Prostate gland (tissue), 2 donors: ENCODE measurements around the gene IQGAP3. TPM values are rescaled to one million over a fixed set of nuclear protein-coding genes. Genes with fewer than 3 reads are reported as not detected.
"Not testable (repeated sequence)": the region's sequence is repeated elsewhere in the genome, so short reads cannot be mapped to it uniquely, and the experiment has no call there.

Experiments used
- DNase-seq: peaks from one replicate; pipeline ENCODE4 v3.0.0-alpha.2; 2019; ENCODE audit warnings: low spot score
- H3K27ac ChIP-seq, 2 donors: fragments of 200-600 bp; sonication (generic); 2 replicates each; pipeline ENCODE4 v1.5.1; 2017 to 2019
- H3K27me3 ChIP-seq: fragments of 200-600 bp; sonication (generic); replicated peaks from 2 replicates; pipeline ENCODE4 v1.5.1; 2019; ENCODE audit not compliant: insufficient read depth
- H3K36me3 ChIP-seq, 2 donors: fragments of 200-600 bp; sonication (generic); 1 replicate in 1 of 2; 2 replicates in 1 of 2; pipeline versions ENCODE4 v1.5.1 to v1.8.1; 2017 to 2019
- H3K4me1 ChIP-seq: fragments of 200-600 bp; sonication (generic); replicated peaks from 2 replicates; pipeline ENCODE4 v1.5.1; 2019
- H3K4me3 ChIP-seq, 2 donors: fragments of 200-600 bp; sonication (generic); 2 replicates each; pipeline ENCODE4 v1.5.1; 2017 to 2019
- H3K9me3 ChIP-seq: fragments of 200-600 bp; sonication (generic); 2 replicates; pipeline ENCODE4 v1.5.1; 2017
- CTCF ChIP-seq, 4 experiments: fragments of 200-600 bp in 2 of 4; fragments of 450-650 bp in 2 of 4; sonication (generic) in 2 of 4; IDR thresholded peaks; 1 replicate in 3 of 4; 2 replicates in 1 of 4; pipeline ENCODE4 v1.5.1; 2016 to 2019; ENCODE audit warnings: antibody characterized with exemption in 4 of 4, mild to moderate bottlenecking in 2 of 4, moderate library complexity in 2 of 4
- POLR2A ChIP-seq: fragments of 450-650 bp; IDR thresholded peaks from one replicate; pipeline ENCODE4 v1.6.1; 2016; ENCODE audit warnings: antibody characterized with exemption, mild to moderate bottlenecking
- POLR2AphosphoS5 ChIP-seq: sonication (generic); formaldehyde crosslinking; IDR thresholded peaks from one replicate; pipeline ENCODE4 v1.6.1; 2017; ENCODE audit warnings: antibody characterized with exemption
- WGBS: methylation state at CpG from one replicate; pipeline ENCODE4 v1.1.5; 2018; 5-methylcytosine and 5-hydroxymethylcytosine counted together
- intact Hi-C: fragments of 100-400 bp; cut with DNase I; formaldehyde crosslinking; loops from one replicate; pipeline ENCODE4 v1.14.2; 2022
- total RNA-seq, 2 donors: library from RNA; depleted of rRNA; stranded (reverse); fragments of >200 nt; gene quantifications; one replicate each; pipeline ENCODE4 v1.1.0, GENCODE V29; 2016

The IQGAP3 gene
- total RNA-seq, 2 donors from 2014 or later = 1.5 to 3.0 TPM

- Histone ChIP-seq H3K27me3 (no peaks in the 10 kb centered on the region), H3K4me3 (peak overlapping the region; percentile 74 to 80), H3K4me1 (peaks cover 2% of the 10 kb centered on the region), H3K36me3 (no peaks in the 10 kb centered on the region), H3K9me3 (no peaks in the 10 kb centered on the region), H3K27ac (peak overlapping the region; percentile 79 to 86)
- TF ChIP-seq POLR2AphosphoS5 (no peak), POLR2A (no peak), CTCF (IDR thresholded peaks at IDR 0.05) (no peak)
- WGBS = 14% methylated on average over 6 of the region's 6 CpGs
- intact Hi-C loops = no loop called here
- DNase-seq = no peak
These were observed 18.7 kb upstream of the IQGAP3 start for GRCh38 chr1:156591181-156591431.

GRCh38 chr1:156590326-156591180, 18.2 kb upstream of the IQGAP3 start:
- Histone ChIP-seq H3K9me3 (no peaks in the 10 kb centered on the region), H3K4me3 (peak overlapping the region in 1 of 2 donors; percentile 74), H3K36me3 (no peaks in the 10 kb centered on the region), H3K27me3 (no peaks in the 10 kb centered on the region), H3K27ac (peak overlapping the region; percentile 79 to 86), H3K4me1 (peaks cover 2% of the 10 kb centered on the region)
- TF ChIP-seq POLR2A (no peak), CTCF (IDR thresholded peaks at IDR 0.05) (no peak), POLR2AphosphoS5 (no peak)
- intact Hi-C loops = no loop called here
- DNase-seq = no peak
- WGBS = 84% methylated on average over 10 of the region's 10 CpGs

GRCh38 chr1:156589546-156589945, 17.2 kb upstream of the IQGAP3 start:
- Histone ChIP-seq H3K36me3 (no peaks in the 10 kb centered on the region), H3K4me3 (no peak overlapping the region), H3K4me1 (peaks cover 2% of the 10 kb centered on the region), H3K27me3 (no peaks in the 10 kb centered on the region), H3K9me3 (no peaks in the 10 kb centered on the region), H3K27ac (no peak overlapping the region)
- DNase-seq = no peak
- 58% methylated on average over 5 of the region's 5 CpGs for WGBS
- intact Hi-C loops = loop anchor here (5.0 kb wide), 1 partner anchor 33 kb away; no protein-coding TSS in a partner anchor
- TF ChIP-seq POLR2A (no peak), POLR2AphosphoS5 (no peak), CTCF (IDR thresholded peaks at IDR 0.05) (no peak)

DNA sequence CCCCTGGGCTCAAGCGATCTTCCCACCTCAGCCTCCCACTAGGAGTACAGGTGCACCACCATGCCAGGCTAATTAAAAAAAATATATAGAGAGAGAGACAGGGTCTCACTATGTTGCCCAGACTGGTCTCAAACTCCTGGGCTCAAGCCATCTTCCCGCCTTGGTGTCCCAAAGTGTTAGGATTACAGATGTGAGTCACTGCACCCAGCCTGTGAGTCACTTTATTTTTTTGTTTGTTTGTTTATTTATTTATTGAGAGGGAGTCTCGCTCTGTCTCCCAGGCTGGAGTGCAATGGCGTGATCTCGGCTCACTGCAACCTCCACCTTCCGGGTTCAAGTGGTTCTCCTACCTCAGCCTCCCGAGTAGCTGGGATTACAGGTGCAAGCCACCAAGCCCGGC, 15.6 kb upstream of the IQGAP3 start:
- not testable (repeated sequence) for DNase-seq, H3K27ac ChIP-seq, H3K27me3 ChIP-seq, H3K9me3 ChIP-seq, H3K4me3 ChIP-seq, H3K4me1 ChIP-seq, H3K36me3 ChIP-seq
- 87% methylated on average over 8 of the region's 8 CpGs for WGBS
- intact Hi-C loops = loop anchor here (5.0 kb wide), 1 partner anchor 34 kb away; no protein-coding TSS in a partner anchor

DNA sequence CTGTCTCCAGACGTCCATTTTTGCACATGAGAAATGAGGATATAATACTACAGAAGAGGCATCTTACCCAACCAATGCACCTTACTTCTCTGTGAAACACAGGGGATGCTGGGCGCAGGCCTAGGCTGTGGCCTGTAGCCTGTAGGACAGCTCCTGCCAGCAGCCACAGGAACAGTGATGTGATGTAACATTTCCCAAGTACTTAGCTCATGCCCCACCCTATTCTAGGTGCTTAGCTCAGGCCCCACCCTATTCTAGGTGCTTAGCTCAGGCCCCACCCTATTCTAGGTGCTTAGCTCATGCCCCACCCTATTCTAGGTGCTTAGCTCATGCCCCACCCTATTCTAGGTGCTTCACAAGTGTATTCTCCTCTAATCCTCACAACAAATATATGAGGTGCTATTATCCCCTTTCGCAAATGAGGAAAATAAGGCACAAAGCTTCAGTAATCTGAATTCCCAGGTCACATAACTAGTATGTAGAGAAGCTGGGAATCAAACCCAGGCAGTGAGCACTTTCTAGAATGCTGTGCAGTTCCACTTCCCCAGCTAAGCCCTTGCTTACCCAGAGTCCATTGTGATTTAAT, 14.6 kb upstream of the IQGAP3 start:
- Histone ChIP-seq H3K4me3 (no peak overlapping the region), H3K4me1 (peaks cover 2% of the 10 kb centered on the region), H3K27ac (no peak overlapping the region), H3K27me3 (no peaks in the 10 kb centered on the region), H3K9me3 (no peaks in the 10 kb centered on the region), H3K36me3 (no peaks in the 10 kb centered on the region)
- DNase-seq = no peak
- 96% methylated on average over 3 of the region's 3 CpGs for WGBS
- TF ChIP-seq POLR2A (no peak), CTCF (IDR thresholded peaks at IDR 0.05) (no peak), POLR2AphosphoS5 (no peak)
- intact Hi-C loops = loop anchor here (5.0 kb wide), 1 partner anchor 35 kb away; no protein-coding TSS in a partner anchor
